Astrocyte (in vitro differentiated cells and primary cell): ENCODE data around the gene DBP. TPM values are rescaled to one million over a fixed set of nuclear protein-coding genes. Genes with fewer than 3 reads are reported as not detected.

Experiments used
- DNase-seq: peaks from one replicate; pipeline ENCODE4 v3.0.0-alpha.2; 2010; ENCODE audit warnings: low read depth
- FAIRE-seq: peaks from 2 replicates; lab custom pipeline; 2011; peaks lifted over from hg19 to GRCh38; lab: Jason Lieb, UNC
- H2AFZ ChIP-seq: 2 replicates; pipeline ENCODE4 v1.6.0; 2012; ENCODE audit warnings: low read depth, low read length, inconsistent platforms
- H3K27ac ChIP-seq: 2 replicates; pipeline ENCODE4 v1.5.1; 2011; ENCODE audit warnings: low read depth, low read length, inconsistent platforms
- H3K27me3 ChIP-seq: 2 replicates; pipeline ENCODE4 v1.6.0; 2011; ENCODE audit warnings: low read length, inconsistent platforms; ENCODE audit not compliant: insufficient read depth
- H3K36me3 ChIP-seq: 2 replicates; pipeline ENCODE4 v1.5.1; 2011; ENCODE audit warnings: low read length, inconsistent platforms; ENCODE audit not compliant: insufficient read depth
- H3K4me1 ChIP-seq: 2 replicates; pipeline ENCODE4 v1.5.1; 2011; ENCODE audit warnings: low read length, inconsistent platforms; ENCODE audit not compliant: insufficient read depth
- H3K4me2 ChIP-seq: 2 replicates; pipeline ENCODE4 v1.6.0; 2012; ENCODE audit warnings: low read length, inconsistent platforms
- H3K4me3 ChIP-seq: 2 replicates; pipeline ENCODE4 v1.5.1; 2011; ENCODE audit warnings: low read depth, mild to moderate bottlenecking, low read length, inconsistent platforms; ENCODE audit not compliant: insufficient read depth
- H3K79me2 ChIP-seq: 2 replicates; pipeline ENCODE4 v1.6.0; 2012; ENCODE audit warnings: mild to moderate bottlenecking, low read length, inconsistent platforms; ENCODE audit not compliant: insufficient read depth
- H3K9ac ChIP-seq: 2 replicates; pipeline ENCODE4 v1.6.0; 2012; ENCODE audit warnings: mild to moderate bottlenecking, low read length, inconsistent platforms
- H3K9me3 ChIP-seq: 2 replicates; pipeline ENCODE4 v1.5.1; 2012; ENCODE audit warnings: low read depth, mild to moderate bottlenecking, low read length, inconsistent platforms; ENCODE audit not compliant: insufficient read depth
- H4K20me1 ChIP-seq: 2 replicates; pipeline ENCODE4 v1.6.0; 2012; ENCODE audit warnings: low read length, inconsistent platforms; ENCODE audit not compliant: insufficient read depth
- H3K27ac Mint-ChIP-seq: one replicate; pipeline ENCODE4 v1.8.0; 2021; ENCODE audit warnings: mild to moderate bottlenecking, mixed read lengths; ENCODE audit not compliant: unreplicated experiment
- H3K27me3 Mint-ChIP-seq: one replicate; pipeline ENCODE4 v1.8.0; 2021; ENCODE audit warnings: low read depth, mixed read lengths; ENCODE audit not compliant: unreplicated experiment
- H3K36me3 Mint-ChIP-seq: one replicate; pipeline ENCODE4 v1.8.0; 2021; ENCODE audit warnings: low read depth, mixed read lengths; ENCODE audit not compliant: unreplicated experiment
- H3K4me1 Mint-ChIP-seq: one replicate; pipeline ENCODE4 v1.8.0; 2021; ENCODE audit warnings: low read depth, mixed read lengths; ENCODE audit not compliant: unreplicated experiment
- H3K4me3 Mint-ChIP-seq: one replicate; pipeline ENCODE4 v1.8.0; 2021; ENCODE audit warnings: mild to moderate bottlenecking, moderate library complexity, mixed read lengths; ENCODE audit not compliant: unreplicated experiment
- H3K9me3 Mint-ChIP-seq: one replicate; pipeline ENCODE4 v1.8.0; 2021; ENCODE audit warnings: mild to moderate bottlenecking, mixed read lengths; ENCODE audit not compliant: unreplicated experiment
- CTCF ChIP-seq: IDR thresholded peaks from 2 replicates; pipeline ENCODE4 v1.5.1; 2011; ENCODE audit warnings: low read depth, mild to moderate bottlenecking, inconsistent platforms, low read length, moderate library complexity; ENCODE audit not compliant: insufficient read depth
- EZH2 ChIP-seq: IDR thresholded peaks from 2 replicates; pipeline ENCODE4 v1.6.1; 2012; ENCODE audit warnings: mild to moderate bottlenecking, low read length, inconsistent platforms; ENCODE audit not compliant: insufficient read depth
- total RNA-seq: library from RNA; stranded (reverse); gene quantifications from 2 replicates; pipeline ENCODE4 v1.2.1, GENCODE V29; 2021

DBP gene
- total RNA-seq, 1 donor from 2014 or later: 1.2 TPM

GRCh38 chr19:48671446-48671995 lies 34.3 kb upstream of the DBP start:
- Mint-ChIP-seq H3K9me3 (no peaks in the 10 kb centered on the region), H3K27ac (no peak overlapping the region), H3K27me3 (peaks cover 31% of the 10 kb centered on the region), H3K36me3 (no peaks in the 10 kb centered on the region), H3K4me3 (no peak overlapping the region), H3K4me1 (no peaks in the 10 kb centered on the region)
- H3K9ac ChIP-seq: no peak overlapping the region
- no peaks in the 10 kb centered on the region for H3K4me1 ChIP-seq
- H3K27me3 ChIP-seq: no peaks in the 10 kb centered on the region
- H3K36me3 ChIP-seq: no peaks in the 10 kb centered on the region
- no peak overlapping the region for H3K4me2 ChIP-seq
- FAIRE-seq (no peak), DNase-seq (no peak)
- H3K9me3 ChIP-seq: peaks cover 3% of the 10 kb centered on the region
- TF ChIP-seq EZH2 (no peak), CTCF (no peak)
- no peaks in the 10 kb centered on the region for H4K20me1 ChIP-seq
- no peaks in the 10 kb centered on the region for H3K79me2 ChIP-seq
- no peak overlapping the region for H2AFZ ChIP-seq
- H3K27ac ChIP-seq: no peak overlapping the region
- no peak overlapping the region for H3K4me3 ChIP-seq

GRCh38 chr19:48670699-48671445 lies 33.7 kb upstream of the DBP start:
- Histone ChIP-seq H3K4me1 (no peaks in the 10 kb centered on the region), H3K9ac (no peak overlapping the region), H3K9me3 (peaks cover 3% of the 10 kb centered on the region), H4K20me1 (no peaks in the 10 kb centered on the region), H3K36me3 (no peaks in the 10 kb centered on the region), H3K4me2 (no peak overlapping the region), H3K79me2 (no peaks in the 10 kb centered on the region), H2AFZ (no peak overlapping the region), H3K27ac (no peak overlapping the region), H3K4me3 (no peak overlapping the region), H3K27me3 (no peaks in the 10 kb centered on the region)
- TF ChIP-seq CTCF (no peak), EZH2 (no peak)
- no peaks in the 10 kb centered on the region for H3K4me1 Mint-ChIP-seq
- H3K9me3 Mint-ChIP-seq: no peaks in the 10 kb centered on the region
- peaks cover 26% of the 10 kb centered on the region for H3K27me3 Mint-ChIP-seq
- DNase-seq (no peak), FAIRE-seq (no peak)
- H3K27ac Mint-ChIP-seq: no peak overlapping the region
- H3K36me3 Mint-ChIP-seq: no peaks in the 10 kb centered on the region
- no peak overlapping the region for H3K4me3 Mint-ChIP-seq
